Activated B cell treated with CpG ODN at 0.5 μM for 24 hours (primary cell): ENCODE data around the gene NFIA. TPM values are rescaled to one million over a fixed set of nuclear protein-coding genes. Genes with fewer than 3 reads are reported as not detected.

Source experiments
- ATAC-seq: fragments of 200-7000 bp; cut with Tn5 transposase; one replicate; pipeline ENCODE4 v1.10.0; 2021; ENCODE audit warnings: low read depth, mild to moderate bottlenecking, moderate library complexity
- CTCF ChIA-PET: fragments of 350-600 bp; sonication (Branson Sonifier 250); formaldehyde crosslinking; loops from one replicate; lab custom pipeline; 2021; ENCODE audit warnings: antibody characterized with exemption; lab: Charles Lee
- POLR2A ChIA-PET: fragments of 350-600 bp; sonication (Branson Sonifier 250); formaldehyde crosslinking; loops from one replicate; lab custom pipeline; 2021; ENCODE audit warnings: antibody characterized with exemption; lab: Charles Lee
- DNase-seq: peaks from one replicate; pipeline ENCODE4 v3.0.0; 2022
- H3K27ac Mint-ChIP-seq: one replicate; pipeline ENCODE4 v1.8.0; 2020; ENCODE audit warnings: mixed read lengths
- H3K27me3 Mint-ChIP-seq: one replicate; pipeline ENCODE4 v1.8.0; 2021; ENCODE audit warnings: mixed read lengths
- H3K36me3 Mint-ChIP-seq: one replicate; pipeline ENCODE4 v1.8.0; 2021; ENCODE audit warnings: low read depth, mixed read lengths
- H3K4me1 Mint-ChIP-seq: one replicate; pipeline ENCODE4 v1.8.0; 2021; ENCODE audit warnings: mixed read lengths
- H3K4me3 Mint-ChIP-seq: one replicate; pipeline ENCODE4 v1.8.0; 2020; ENCODE audit warnings: mild to moderate bottlenecking, mixed read lengths
- H3K9me3 Mint-ChIP-seq: one replicate; pipeline ENCODE4 v1.8.0; 2020; ENCODE audit warnings: mixed read lengths
- CTCF ChIP-seq: fragments of 200-600 bp; IDR thresholded peaks from one replicate; pipeline ENCODE4 v1.8.0; 2022; ENCODE audit warnings: antibody characterized with exemption, mild to moderate bottlenecking
- intact Hi-C: fragments of 100-400 bp; cut with micrococcal nuclease; formaldehyde crosslinking; loops from one replicate; pipeline ENCODE4 v1.15.1; 2024
- total RNA-seq: library from RNA; stranded (reverse); gene quantifications from 2 replicates; pipeline ENCODE4 v1.2.3, GENCODE V29; 2022

The NFIA gene
- total RNA-seq, 1 donor from 2014 or later, result 0.13 TPM

- peaks cover 4% of the 10 kb centered on the region for H3K27me3 Mint-ChIP-seq
- H3K4me1 Mint-ChIP-seq, result no peaks in the 10 kb centered on the region
- TF ChIP-seq CTCF, result no peak
- H3K27ac Mint-ChIP-seq, result no peak overlapping the region
- no peak overlapping the region for H3K4me3 Mint-ChIP-seq
- POLR2A ChIA-PET, result no interaction called here
- intact Hi-C loops, result no loop called here
- H3K9me3 Mint-ChIP-seq, result no peaks in the 10 kb centered on the region
- CTCF ChIA-PET, result no interaction called here
- no peaks in the 10 kb centered on the region for H3K36me3 Mint-ChIP-seq
- no peak for ATAC-seq
- DNase-seq, result no peak
These were observed 244.4 kb downstream of the NFIA start for GRCh38 chr1:61326713-61327112.

GRCh38 chr1:61327436-61327835 is 245.1 kb downstream of the NFIA start:
- no peak for ATAC-seq
- Mint-ChIP-seq H3K4me3 (no peak overlapping the region), H3K27ac (no peak overlapping the region), H3K9me3 (no peaks in the 10 kb centered on the region), H3K4me1 (no peaks in the 10 kb centered on the region), H3K36me3 (no peaks in the 10 kb centered on the region), H3K27me3 (peaks cover 4% of the 10 kb centered on the region)
- ChIA-PET CTCF (no interaction called here), POLR2A (no interaction called here)
- intact Hi-C loops, result no loop called here
- DNase-seq, result no peak
- TF ChIP-seq CTCF, result no peak

- POLR2A ChIA-PET, result no interaction called here
- ATAC-seq (no peak), DNase-seq (no peak)
- Mint-ChIP-seq H3K27me3 (peaks cover 4% of the 10 kb centered on the region), H3K36me3 (no peaks in the 10 kb centered on the region), H3K4me1 (no peaks in the 10 kb centered on the region), H3K4me3 (no peak overlapping the region), H3K27ac (no peak overlapping the region), H3K9me3 (no peaks in the 10 kb centered on the region)
- TF ChIP-seq CTCF, result no peak
- intact Hi-C loops, result no loop called here
- CTCF ChIA-PET, result no interaction called here
These were observed 247.2 kb downstream of the NFIA start for GRCh38 chr1:61329556-61329955.

GRCh38 chr1:61330018-61330417 is 247.7 kb downstream of the NFIA start:
- TF ChIP-seq CTCF, result no peak
- Mint-ChIP-seq H3K9me3 (no peaks in the 10 kb centered on the region), H3K27me3 (peaks cover 4% of the 10 kb centered on the region), H3K4me3 (no peak overlapping the region), H3K27ac (no peak overlapping the region), H3K36me3 (no peaks in the 10 kb centered on the region), H3K4me1 (no peaks in the 10 kb centered on the region)
- intact Hi-C loops, result no loop called here
- ChIA-PET CTCF (no interaction called here), POLR2A (no interaction called here)
- no peak for ATAC-seq
- DNase-seq, result no peak

GRCh38 chr1:61330571-61330970 is 248.2 kb downstream of the NFIA start:
- Mint-ChIP-seq H3K9me3 (no peaks in the 10 kb centered on the region), H3K4me1 (no peaks in the 10 kb centered on the region), H3K4me3 (no peak overlapping the region), H3K36me3 (no peaks in the 10 kb centered on the region), H3K27me3 (peaks cover 4% of the 10 kb centered on the region), H3K27ac (no peak overlapping the region)
- CTCF ChIA-PET, result no interaction called here
- ATAC-seq (no peak), DNase-seq (no peak)
- intact Hi-C loops, result no loop called here
- POLR2A ChIA-PET, result no interaction called here
- TF ChIP-seq CTCF, result no peak
